ENCODE data around the gene BCAS3. TPM values are rescaled to one million over a fixed set of nuclear protein-coding genes. Genes with fewer than 3 reads are reported as not detected.
A peak's percentile ranks its signal among the peaks of the same experiment; 100 is the strongest.

Gene BCAS3
- total RNA-seq, 1 experiment from 2014 or later, result 14.3 TPM

DNA sequence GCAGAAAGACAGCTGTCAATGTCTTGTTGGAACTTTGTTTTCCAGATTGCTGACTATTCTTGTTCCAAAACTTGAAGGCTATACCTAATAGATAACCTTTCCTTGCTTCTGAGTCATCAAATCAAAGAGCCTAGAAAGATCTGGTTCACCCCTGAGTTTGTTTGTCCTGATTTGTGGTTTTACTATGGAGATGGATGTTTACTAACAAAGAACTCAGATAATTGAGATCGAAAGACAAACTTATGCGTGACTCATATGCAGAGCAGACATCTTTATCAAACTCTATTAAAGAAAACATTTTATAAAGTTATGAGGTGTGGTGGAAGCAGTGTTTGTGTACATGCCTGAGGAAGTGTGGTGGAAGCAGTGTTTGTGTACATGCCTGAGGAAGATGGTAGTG, 410.9 kb downstream of the BCAS3 start:
- H3K4me1 ChIP-seq (replicated peaks), result peaks cover 5% of the 10 kb centered on the region; the same call in 1 of the 2 replicates
- no peaks in the 10 kb centered on the region for H3K9me3 ChIP-seq (replicated peaks)
- no peak overlapping the region for H3K4me3 ChIP-seq
- H3K36me3 ChIP-seq, result no peaks in the 10 kb centered on the region
- H3K27me3 ChIP-seq (replicated peaks), result no peaks in the 10 kb centered on the region
- no peak overlapping the region for H3K27ac ChIP-seq
- peak in 1 of 2 experiments; percentile 24 for DNase-seq (ENCODE audit: low read depth in 1 of 2, low spot score in 2 of 2)

DNA sequence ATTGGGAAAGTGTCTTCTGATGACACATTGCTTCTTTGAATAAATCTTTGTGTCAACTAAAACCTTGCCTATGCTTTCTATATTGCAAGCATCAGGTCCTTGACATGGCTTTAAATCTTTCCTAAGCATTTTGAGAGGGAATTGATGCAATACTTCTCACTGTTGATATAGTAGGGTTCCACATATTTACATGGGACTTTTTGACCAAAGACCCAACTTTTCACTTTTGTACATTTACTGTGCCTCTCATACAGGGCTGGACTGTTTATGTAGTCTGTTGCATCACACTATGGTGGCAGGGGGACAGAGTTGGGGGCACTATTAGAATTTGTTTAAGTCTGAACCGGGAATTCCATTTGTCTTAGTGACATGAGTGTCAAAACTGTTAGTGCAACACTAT, 413.4 kb downstream of the BCAS3 start:
- H3K36me3 ChIP-seq, result no peaks in the 10 kb centered on the region
- H3K27me3 ChIP-seq (replicated peaks), result no peaks in the 10 kb centered on the region
- H3K4me1 ChIP-seq (replicated peaks), result peaks cover 5% of the 10 kb centered on the region; the same call in 1 of the 2 replicates

DNA sequence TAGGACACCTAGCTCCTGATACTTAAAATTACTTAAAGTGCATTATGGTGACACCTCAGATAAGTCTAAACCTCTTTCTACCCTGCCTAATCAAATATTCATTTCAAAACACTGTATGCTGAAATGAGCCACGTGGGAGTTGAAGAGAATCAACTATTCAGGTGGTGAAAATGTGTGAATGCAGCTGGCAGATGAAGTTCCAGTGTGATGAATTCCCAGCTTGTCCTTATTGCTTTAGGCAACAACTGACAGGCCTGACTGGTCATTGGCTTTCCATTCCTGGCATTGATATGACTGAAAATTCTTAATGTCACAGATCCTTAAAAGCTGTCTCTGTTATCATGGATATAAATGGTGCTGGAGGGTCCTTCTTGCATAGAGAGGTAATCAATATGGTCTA, 420.1 kb downstream of the BCAS3 start:
- no peaks in the 10 kb centered on the region for H3K27me3 ChIP-seq (replicated peaks)
- no peaks in the 10 kb centered on the region for H3K4me1 ChIP-seq (replicated peaks)
- H3K9me3 ChIP-seq (replicated peaks), result no peaks in the 10 kb centered on the region
- H3K27ac ChIP-seq, result no peak overlapping the region
- no peak overlapping the region for H3K4me3 ChIP-seq
- no peaks in the 10 kb centered on the region for H3K36me3 ChIP-seq
- no peak for DNase-seq (ENCODE audit: low read depth in 1 of 2, low spot score in 2 of 2)

More for the DNA sequence above, 413.4 kb downstream of the BCAS3 start:
- Histone ChIP-seq H3K4me3 (no peak overlapping the region), H3K27ac (no peak overlapping the region), H3K9me3 (replicated peaks) (no peaks in the 10 kb centered on the region)
- no peak for DNase-seq (ENCODE audit: low read depth in 1 of 2, low spot score in 2 of 2)

DNA sequence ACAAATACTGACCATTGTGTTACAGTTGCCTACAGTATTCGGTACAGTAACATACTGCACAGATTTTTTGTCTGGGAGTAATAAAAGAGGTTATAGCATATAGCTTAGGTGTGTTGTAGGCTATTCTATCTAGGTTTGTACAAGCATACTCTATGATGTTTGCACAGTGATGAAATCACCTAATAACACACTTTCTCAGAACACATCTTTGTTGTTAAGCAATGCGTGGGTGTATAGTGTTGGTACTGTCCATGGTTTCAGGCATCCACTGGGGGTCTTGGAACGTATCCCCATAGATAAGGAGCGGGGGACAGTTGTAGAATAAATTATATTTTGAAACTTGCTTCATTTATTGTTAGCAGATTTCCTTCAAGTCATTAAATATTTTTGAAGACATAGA, 428.7 kb downstream of the BCAS3 start:
- no peaks in the 10 kb centered on the region for H3K4me1 ChIP-seq (replicated peaks)
- H3K4me3 ChIP-seq, result no peak overlapping the region
- H3K36me3 ChIP-seq, result no peaks in the 10 kb centered on the region
- H3K27ac ChIP-seq, result no peak overlapping the region
- DNase-seq (ENCODE audit: low read depth in 1 of 2, low spot score in 2 of 2), result no peak
- no peaks in the 10 kb centered on the region for H3K9me3 ChIP-seq (replicated peaks)
- H3K27me3 ChIP-seq (replicated peaks), result no peaks in the 10 kb centered on the region

DNA sequence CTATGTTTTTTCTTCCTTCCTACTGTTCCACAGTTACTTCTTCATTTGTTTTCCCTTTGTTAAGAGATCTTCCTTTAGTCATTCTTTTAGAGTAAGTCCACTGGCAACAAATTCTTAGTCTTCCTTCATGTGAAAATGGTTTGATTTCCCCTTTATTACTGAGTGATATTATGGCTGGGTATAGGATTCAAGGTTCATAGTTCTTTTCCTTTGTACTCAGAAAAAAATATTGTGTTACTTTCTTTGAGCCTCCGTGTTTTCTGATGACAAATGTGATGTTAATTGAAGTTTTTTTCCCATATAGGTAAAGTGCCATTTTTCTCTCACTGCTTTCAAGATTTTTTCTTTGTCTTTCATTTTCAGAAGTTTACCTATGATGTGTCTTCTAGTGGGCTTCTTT, 438.9 kb downstream of the BCAS3 start:
- Histone ChIP-seq H3K27ac (no peak overlapping the region), H3K9me3 (replicated peaks) (no peaks in the 10 kb centered on the region), H3K4me1 (replicated peaks) (no peaks in the 10 kb centered on the region), H3K36me3 (no peaks in the 10 kb centered on the region), H3K4me3 (no peak overlapping the region), H3K27me3 (replicated peaks) (no peaks in the 10 kb centered on the region)
- DNase-seq (ENCODE audit: low read depth in 1 of 2, low spot score in 2 of 2), result no peak

DNA sequence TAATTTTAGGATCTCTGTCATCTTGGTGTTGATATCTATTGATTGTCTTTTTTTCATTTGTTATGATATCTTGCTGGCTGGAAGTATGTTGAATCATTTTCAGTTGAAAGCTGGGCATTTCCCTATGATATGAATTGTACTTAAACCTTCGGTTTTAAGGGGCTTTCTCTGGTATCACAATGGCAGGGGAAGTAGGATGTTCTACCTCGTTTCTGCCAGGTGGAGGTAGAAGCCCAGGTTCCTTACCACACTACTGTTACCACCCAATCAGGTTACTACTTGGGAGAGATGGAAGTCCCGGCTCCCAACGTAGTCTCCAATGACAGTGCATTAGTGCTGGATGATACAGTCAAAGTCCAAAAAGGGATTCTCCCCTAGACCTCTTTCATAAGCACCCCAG, 440.3 kb downstream of the BCAS3 start:
- DNase-seq (ENCODE audit: low read depth in 1 of 2, low spot score in 2 of 2), result no peak
- Histone ChIP-seq H3K9me3 (replicated peaks) (no peaks in the 10 kb centered on the region), H3K27ac (no peak overlapping the region), H3K36me3 (no peaks in the 10 kb centered on the region), H3K27me3 (replicated peaks) (no peaks in the 10 kb centered on the region), H3K4me3 (no peak overlapping the region), H3K4me1 (replicated peaks) (no peaks in the 10 kb centered on the region)

DNA sequence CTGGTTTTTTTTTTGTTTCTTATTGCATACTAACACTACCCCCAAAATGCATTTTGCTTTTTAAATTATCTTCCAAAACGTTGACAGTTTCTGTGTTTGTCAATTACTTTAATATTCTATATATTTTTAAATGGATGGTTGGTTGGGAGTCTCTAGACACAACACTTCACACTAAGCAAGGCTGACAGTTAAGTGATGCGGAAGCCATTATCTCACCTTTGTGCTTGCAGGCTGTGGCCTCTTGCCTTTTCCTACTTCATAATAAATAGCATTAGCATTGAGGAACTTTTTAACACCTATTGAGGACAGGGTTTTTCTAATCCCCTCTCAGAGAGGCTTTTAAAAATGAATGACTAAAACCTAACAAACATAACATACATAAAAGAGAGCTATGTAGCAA, 441.2 kb downstream of the BCAS3 start:
- Histone ChIP-seq H3K4me1 (replicated peaks) (no peaks in the 10 kb centered on the region), H3K27me3 (replicated peaks) (no peaks in the 10 kb centered on the region), H3K4me3 (no peak overlapping the region), H3K36me3 (no peaks in the 10 kb centered on the region), H3K27ac (no peak overlapping the region), H3K9me3 (replicated peaks) (no peaks in the 10 kb centered on the region)
- no peak for DNase-seq (ENCODE audit: low read depth in 1 of 2, low spot score in 2 of 2)

DNA sequence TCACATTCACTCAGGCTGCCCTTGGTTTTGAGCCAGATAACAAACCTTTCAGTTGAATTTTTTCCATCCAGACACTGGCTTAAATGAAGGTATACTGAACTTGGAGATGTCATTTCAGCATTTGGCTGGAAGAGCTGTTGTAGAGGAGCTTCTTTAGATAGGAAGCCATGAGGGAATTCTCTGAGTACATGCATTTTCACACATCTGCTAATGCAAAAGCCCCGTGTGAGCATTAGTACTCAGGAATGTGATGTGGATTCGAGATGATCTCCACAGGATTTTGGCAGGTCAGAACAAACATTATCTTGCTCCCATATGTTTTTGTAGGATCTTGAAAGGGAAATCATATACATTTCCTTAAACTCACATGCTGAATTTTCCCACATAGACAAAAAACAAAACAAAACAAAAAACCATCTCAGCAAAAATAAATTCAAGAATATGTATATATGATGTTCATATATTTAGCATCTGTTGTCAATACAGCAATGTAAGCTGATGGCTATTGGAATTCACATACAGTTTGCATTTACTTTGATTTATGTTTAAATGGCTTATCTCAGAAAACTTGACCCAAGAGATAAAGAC, 444.8 kb downstream of the BCAS3 start:
- DNase-seq (ENCODE audit: low read depth in 1 of 2, low spot score in 2 of 2), result no peak
- Histone ChIP-seq H3K9me3 (replicated peaks) (no peaks in the 10 kb centered on the region), H3K27me3 (replicated peaks) (no peaks in the 10 kb centered on the region), H3K27ac (no peak overlapping the region), H3K4me3 (no peak overlapping the region), H3K4me1 (replicated peaks) (no peaks in the 10 kb centered on the region), H3K36me3 (no peaks in the 10 kb centered on the region)

DNA sequence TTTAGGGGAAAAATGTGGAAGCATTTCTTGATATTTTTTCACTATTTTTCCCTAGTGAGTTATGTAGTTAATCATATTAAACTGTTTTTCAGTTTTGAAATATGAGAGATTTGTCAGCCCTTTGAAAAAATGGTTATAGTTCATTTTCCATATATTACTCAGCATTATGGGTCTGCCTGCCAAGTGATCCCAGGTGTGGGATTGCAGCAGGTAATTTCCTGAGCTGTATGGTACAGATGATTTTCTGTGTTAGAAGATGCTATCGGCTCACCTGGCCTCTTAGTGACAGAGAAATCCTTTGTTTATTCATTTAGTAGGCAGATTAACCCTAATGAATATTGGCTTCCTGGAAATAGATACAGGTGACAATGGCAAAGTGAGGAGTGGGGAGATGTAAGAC, 446.9 kb downstream of the BCAS3 start:
- H3K27ac ChIP-seq, result no peak overlapping the region
- no peak for DNase-seq (ENCODE audit: low read depth in 1 of 2, low spot score in 2 of 2)

DNA sequence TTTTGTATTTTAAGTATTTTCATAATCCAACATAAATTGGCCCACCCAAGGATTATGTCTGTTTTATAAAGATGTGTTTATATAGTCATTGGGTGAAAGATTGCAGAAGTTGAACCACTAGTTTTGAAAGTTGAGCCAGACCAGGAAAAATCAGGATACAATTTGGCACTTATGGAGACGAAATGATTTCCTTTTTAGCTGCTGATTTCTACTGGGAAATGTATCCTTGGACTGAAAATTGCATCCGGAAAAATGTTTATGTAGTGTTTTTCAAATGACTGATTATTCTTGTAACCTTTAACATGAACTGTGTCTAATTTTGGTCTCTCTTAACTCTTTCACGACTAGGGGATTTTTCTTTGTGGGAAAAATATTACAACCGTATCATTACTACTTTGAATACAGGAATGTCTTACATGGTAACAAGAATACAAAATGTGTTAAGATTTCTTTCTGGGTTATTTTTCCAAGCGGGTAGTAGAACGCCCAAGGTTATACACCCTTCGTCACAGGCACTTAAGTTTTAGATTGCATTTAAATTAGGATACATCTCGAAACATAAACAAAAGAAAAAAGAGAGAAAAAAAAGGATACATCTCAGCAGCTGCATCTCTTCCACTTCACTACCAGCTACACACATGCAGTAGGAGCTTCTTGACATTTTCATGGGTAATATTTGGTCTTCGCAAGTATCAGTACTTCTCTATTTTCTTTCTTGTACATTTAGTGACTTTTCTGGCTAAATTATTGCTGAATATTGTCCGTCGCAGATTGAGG, 449.0 kb downstream of the BCAS3 start:
- no peak for DNase-seq (ENCODE audit: low read depth in 1 of 2, low spot score in 2 of 2)
- Histone ChIP-seq H3K4me3 (no peak overlapping the region), H3K9me3 (replicated peaks) (no peaks in the 10 kb centered on the region), H3K27me3 (replicated peaks) (no peaks in the 10 kb centered on the region), H3K36me3 (no peaks in the 10 kb centered on the region), H3K27ac (no peak overlapping the region), H3K4me1 (replicated peaks) (peaks cover 5% of the 10 kb centered on the region)

More for the DNA sequence above, 446.9 kb downstream of the BCAS3 start:
- H3K36me3 ChIP-seq, result no peaks in the 10 kb centered on the region
- no peaks in the 10 kb centered on the region for H3K9me3 ChIP-seq (replicated peaks)
- H3K4me3 ChIP-seq, result no peak overlapping the region
- H3K4me1 ChIP-seq (replicated peaks), result no peaks in the 10 kb centered on the region
- H3K27me3 ChIP-seq (replicated peaks), result no peaks in the 10 kb centered on the region

DNA sequence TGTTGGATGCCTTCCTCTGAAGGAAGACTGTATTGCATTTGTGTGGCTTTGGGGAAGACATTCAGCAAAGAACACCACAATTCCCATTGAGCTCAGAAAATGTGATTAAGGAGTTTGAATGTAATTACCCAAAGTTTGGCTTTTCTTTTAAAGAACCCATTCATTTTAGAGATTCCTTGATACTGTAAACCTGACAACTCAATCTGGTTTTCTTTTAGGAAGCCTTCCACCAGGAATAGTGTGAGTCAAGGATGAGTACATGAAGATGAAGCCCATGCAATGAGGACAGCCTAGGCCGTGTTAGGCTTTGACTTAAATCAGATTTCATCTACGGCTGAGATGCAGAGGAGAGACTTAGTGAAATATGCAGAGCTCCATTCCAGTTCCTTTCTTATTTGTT, 450.3 kb downstream of the BCAS3 start:
- no peaks in the 10 kb centered on the region for H3K27me3 ChIP-seq (replicated peaks)
- H3K4me3 ChIP-seq, result no peak overlapping the region
- no peaks in the 10 kb centered on the region for H3K9me3 ChIP-seq (replicated peaks)
- H3K4me1 ChIP-seq (replicated peaks), result peaks cover 8% of the 10 kb centered on the region
- no peak for DNase-seq (ENCODE audit: low read depth in 1 of 2, low spot score in 2 of 2)
- no peaks in the 10 kb centered on the region for H3K36me3 ChIP-seq
- no peak overlapping the region for H3K27ac ChIP-seq

DNA sequence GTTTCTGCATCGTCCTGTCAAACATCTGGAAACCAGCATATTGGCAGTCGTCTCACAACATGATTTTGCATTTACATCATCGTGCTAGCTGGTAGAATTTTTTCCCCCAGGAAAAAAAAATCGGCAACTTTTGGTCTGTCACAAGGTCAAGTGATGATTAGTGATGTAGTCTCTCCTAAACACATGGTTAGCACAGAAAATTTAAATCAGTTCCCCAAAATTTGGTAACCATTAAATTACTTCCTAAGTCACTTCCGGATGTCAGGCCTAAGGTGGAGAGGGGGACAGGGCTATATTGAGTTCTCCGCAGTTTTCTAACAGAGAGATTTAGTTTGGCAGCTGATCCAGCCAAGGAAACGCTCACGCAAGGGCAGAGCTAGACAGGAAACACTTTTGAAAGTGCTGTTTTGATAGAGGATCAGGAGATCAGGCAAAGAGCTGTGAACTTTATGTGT, 451.0 kb downstream of the BCAS3 start:
- H3K36me3 ChIP-seq, result no peaks in the 10 kb centered on the region
- H3K27me3 ChIP-seq (replicated peaks), result no peaks in the 10 kb centered on the region
- no peak overlapping the region for H3K27ac ChIP-seq
- H3K4me1 ChIP-seq (replicated peaks), result peaks cover 8% of the 10 kb centered on the region
- no peak for DNase-seq (ENCODE audit: low read depth in 1 of 2, low spot score in 2 of 2)
- H3K4me3 ChIP-seq, result no peak overlapping the region
- H3K9me3 ChIP-seq (replicated peaks), result no peaks in the 10 kb centered on the region

DNA sequence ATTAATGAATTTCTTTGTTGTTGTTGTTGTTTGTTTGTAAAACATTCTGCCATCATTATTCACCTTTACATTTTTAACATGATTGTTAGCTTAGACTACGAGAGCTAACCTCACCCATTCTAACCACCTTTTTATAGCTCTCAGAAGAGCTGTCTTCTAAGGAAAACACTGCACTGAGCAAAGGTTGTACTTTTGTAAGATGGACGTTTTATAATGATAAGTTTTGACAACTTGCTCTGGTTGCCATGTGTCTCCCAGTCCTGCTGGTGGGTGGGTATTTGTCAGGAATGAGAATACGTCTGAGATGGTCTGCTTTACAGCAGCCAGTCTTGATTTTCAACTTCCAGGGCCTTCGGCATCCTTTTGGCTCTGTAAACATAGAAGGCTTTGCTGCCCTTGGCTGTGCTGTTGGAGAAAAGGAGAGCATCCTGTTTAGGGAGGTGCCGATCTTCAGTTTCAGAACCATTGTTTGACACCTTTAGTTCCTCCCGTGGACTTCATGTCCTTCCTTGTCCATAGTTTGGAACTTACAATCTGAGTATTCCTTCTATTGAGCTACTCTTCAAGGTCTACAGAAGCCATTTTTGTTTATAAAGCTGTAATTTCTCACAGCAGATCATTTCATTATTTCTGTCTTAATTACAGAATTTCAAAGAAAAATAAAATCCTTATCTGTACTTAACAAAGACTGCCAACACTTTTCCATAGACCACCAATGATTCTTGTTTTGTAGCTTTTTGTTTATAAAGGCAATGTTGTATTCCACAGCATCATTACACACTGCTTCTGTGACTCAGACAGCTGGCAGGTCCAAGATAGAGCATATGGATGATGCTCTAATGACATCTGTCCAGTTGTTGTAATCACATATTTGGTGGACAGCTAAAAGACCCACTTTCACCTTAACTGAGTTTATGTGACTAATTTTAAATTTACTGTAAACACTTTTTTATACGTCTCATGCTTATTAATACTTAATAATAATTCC, 451.9 kb downstream of the BCAS3 start:
- no peaks in the 10 kb centered on the region for H3K36me3 ChIP-seq
- DNase-seq (ENCODE audit: low read depth in 1 of 2, low spot score in 2 of 2), result no peak
- H3K4me1 ChIP-seq (replicated peaks), result peaks cover 8% of the 10 kb centered on the region
- H3K27ac ChIP-seq, result no peak overlapping the region
- H3K9me3 ChIP-seq (replicated peaks), result no peaks in the 10 kb centered on the region
- H3K27me3 ChIP-seq (replicated peaks), result no peaks in the 10 kb centered on the region
- no peak overlapping the region for H3K4me3 ChIP-seq

DNA sequence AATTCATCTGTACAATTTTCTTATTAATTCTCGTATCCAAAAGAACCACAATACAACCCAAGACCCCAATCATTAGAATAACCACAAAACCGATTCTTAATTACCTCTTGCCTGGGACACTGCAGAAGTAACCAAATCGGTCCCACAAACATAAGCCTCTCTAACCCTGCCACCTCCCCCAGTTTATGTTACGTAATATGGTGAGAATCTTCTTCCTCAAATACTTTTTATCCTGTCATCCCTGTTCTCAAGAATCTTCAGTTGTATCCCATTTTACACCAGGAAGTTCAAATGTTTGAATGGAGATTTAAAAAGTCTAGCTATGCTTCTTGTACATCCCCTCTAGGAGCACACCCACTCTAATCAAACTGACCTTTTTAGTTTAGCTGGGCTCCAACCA, 452.7 kb downstream of the BCAS3 start:
- Histone ChIP-seq H3K27me3 (replicated peaks) (no peaks in the 10 kb centered on the region), H3K27ac (no peak overlapping the region), H3K9me3 (replicated peaks) (no peaks in the 10 kb centered on the region), H3K4me1 (replicated peaks) (peaks cover 8% of the 10 kb centered on the region), H3K4me3 (no peak overlapping the region), H3K36me3 (no peaks in the 10 kb centered on the region)
- DNase-seq (ENCODE audit: low read depth in 1 of 2, low spot score in 2 of 2), result no peak

All from SJSA1 (cell line).